NCI-H2171 treated with DMSO at 0.1 percent for 48 hours (cell line): Measurements from ENCODE around the gene INSM1.

Experiments used
- DNase-seq: peaks from one replicate; lab custom pipeline; 2025; lab: John Stamatoyannopoulos, UW

INSM1 gene

GRCh38 chr20:20393207-20394120 lies 25.6 kb downstream of the INSM1 start:
- no peak for DNase-seq

GRCh38 chr20:20395087-20395486 lies 27.2 kb downstream of the INSM1 start:
- DNase-seq: no peak

GRCh38 chr20:20395903-20396568 lies 28.1 kb downstream of the INSM1 start:
- DNase-seq: peak; percentile 95

GRCh38 chr20:20396794-20397193 lies 28.9 kb downstream of the INSM1 start:
- peak; percentile 82 for DNase-seq

- DNase-seq: no peak
These were observed 30.2 kb downstream of the INSM1 start for GRCh38 chr20:20398123-20398522.

- no peak for DNase-seq
These were observed 31.9 kb downstream of the INSM1 start for GRCh38 chr20:20399531-20400500.

- no peak for DNase-seq
These were observed 34.1 kb downstream of the INSM1 start for GRCh38 chr20:20401991-20402390.

GRCh38 chr20:20404633-20405032 lies 36.7 kb downstream of the INSM1 start:
- DNase-seq: peak; percentile 39

- peak; percentile 98 for DNase-seq
These were observed 37.7 kb downstream of the INSM1 start for GRCh38 chr20:20405623-20406022.

GRCh38 chr20:20406306-20406705 lies 38.4 kb downstream of the INSM1 start:
- no peak for DNase-seq

GRCh38 chr20:20407891-20408805 lies 40.2 kb downstream of the INSM1 start:
- DNase-seq: peak; percentile 93

GRCh38 chr20:20409331-20409730 lies 41.4 kb downstream of the INSM1 start:
- no peak for DNase-seq

GRCh38 chr20:20410678-20411077 lies 42.8 kb downstream of the INSM1 start:
- DNase-seq: peak; percentile 98

- DNase-seq: peak; percentile 81
These were observed 43.5 kb downstream of the INSM1 start for GRCh38 chr20:20411402-20411801.

- DNase-seq: peak; percentile 79
These were observed 43.9 kb downstream of the INSM1 start for GRCh38 chr20:20411836-20412235.

GRCh38 chr20:20412750-20413149 lies 44.8 kb downstream of the INSM1 start:
- peak; percentile 43 for DNase-seq

- DNase-seq: no peak
These were observed 45.9 kb downstream of the INSM1 start for GRCh38 chr20:20413810-20414281.

- DNase-seq: no peak
These were observed 46.8 kb downstream of the INSM1 start for GRCh38 chr20:20414640-20415220.

GRCh38 chr20:20415321-20415720 lies 47.4 kb downstream of the INSM1 start:
- no peak for DNase-seq

- DNase-seq: no peak
These were observed 50.2 kb downstream of the INSM1 start for GRCh38 chr20:20417876-20418676.
